ENCODE results near the gene ADI1.
"Not testable (repeated sequence)": the region's sequence is repeated elsewhere in the genome, so short reads cannot be mapped to it uniquely, and the experiment has no call there.

Gene ADI1

GRCh38 chr2:3529316-3530025, 10.1 kb upstream of the ADI1 start:
- no peak for DNase-seq (ENCODE audit: low read depth, low spot score)

GRCh38 chr2:3527886-3528785, 8.8 kb upstream of the ADI1 start:
- no peak for DNase-seq (ENCODE audit: low read depth, low spot score)

- DNase-seq (ENCODE audit: low read depth, low spot score), result no peak
Measured at GRCh38 chr2:3526871-3527270, 7.5 kb upstream of the ADI1 start.

GRCh38 chr2:3523551-3524041, 4.3 kb upstream of the ADI1 start:
- no peak for DNase-seq (ENCODE audit: low read depth, low spot score)

DNA sequence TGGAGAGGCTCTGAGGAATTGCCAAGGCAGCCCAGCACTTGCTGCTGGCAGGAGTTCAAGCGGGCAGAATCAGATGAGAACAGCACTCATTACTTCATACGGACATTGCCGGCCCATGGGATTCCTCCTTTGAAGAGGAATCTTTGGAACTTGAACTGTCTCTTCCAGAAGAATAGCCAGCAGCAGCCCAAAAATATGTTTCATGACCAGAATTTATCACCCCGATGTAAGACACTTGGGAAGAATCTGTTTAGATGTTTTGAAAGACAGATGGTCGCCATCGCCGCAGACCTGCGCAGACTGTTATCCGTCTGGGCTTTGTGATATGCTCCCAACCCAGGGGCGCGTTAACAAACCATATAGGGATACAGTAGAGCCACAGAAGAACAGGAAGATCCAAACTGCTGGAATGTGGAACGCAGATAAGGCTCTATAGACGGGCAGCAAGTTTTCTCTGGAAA, 3.7 kb upstream of the ADI1 start:
- DNase-seq (ENCODE audit: low read depth, low spot score), result no peak

- DNase-seq (ENCODE audit: low read depth, low spot score), result no peak
Measured at GRCh38 chr2:3520591-3520990, 1.3 kb upstream of the ADI1 start.

DNA sequence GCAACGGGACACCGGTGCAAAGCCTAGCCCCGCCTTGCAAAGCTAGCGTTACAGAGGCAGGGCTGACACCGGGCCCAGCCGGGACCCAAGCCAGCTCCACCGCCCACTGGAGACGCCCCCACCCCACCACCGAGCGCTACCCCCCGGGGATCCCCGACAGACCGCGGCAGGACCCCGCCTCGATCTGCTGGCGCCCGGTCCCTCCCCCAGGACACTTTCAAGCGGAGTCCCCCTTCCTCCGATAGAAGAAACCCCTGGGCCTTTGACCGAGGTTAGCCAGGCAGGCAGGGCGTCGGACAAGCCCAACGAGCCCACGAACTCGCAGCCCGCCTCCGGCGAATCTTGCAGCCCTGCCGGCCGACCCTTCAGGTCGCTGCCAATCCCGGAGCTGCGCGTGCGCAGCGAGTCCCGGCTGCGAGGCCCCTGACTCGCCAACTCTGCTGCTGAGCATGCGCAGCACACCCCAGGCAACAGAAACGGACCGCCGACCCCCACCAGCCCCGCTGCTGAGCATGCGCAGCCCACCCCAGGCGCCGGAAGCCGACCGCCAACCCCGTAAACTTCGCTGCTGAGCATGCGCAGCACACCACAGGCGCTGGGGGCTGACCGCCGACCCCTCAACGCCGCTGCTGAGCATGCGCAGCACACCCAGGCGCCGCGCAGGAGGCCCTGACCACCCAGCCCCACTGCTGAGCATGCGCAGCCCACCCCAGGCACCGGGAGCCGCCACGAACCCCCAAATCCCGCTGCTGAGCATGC, 656 bp downstream of the ADI1 start:
- peak; percentile 93 for DNase-seq (ENCODE audit: low read depth, low spot score)

GRCh38 chr2:3517948-3518495, 1.3 kb downstream of the ADI1 start:
- DNase-seq (ENCODE audit: low read depth, low spot score), result no peak

DNA sequence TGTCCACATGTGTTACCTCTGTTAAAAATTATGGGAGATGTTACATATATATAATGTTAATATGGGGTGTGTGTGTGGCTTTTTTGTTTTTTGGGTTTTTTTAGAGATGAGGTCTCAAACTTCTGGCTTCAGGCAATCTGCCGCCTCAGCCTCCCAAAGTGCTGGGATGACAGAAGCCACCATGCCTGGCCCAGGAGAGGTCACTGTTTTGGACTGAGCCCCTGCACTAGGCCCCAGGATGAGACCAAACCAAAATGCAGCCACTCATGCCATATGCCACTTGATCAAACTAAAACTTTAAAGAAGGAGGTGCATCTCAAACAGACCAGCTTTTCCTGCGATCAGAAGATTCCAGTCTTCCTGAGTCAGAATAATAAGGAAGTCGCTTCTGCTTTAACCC, 2.5 kb downstream of the ADI1 start:
- no peak for DNase-seq (ENCODE audit: low read depth, low spot score)

- not testable (repeated sequence) for DNase-seq (ENCODE audit: low read depth, low spot score)
Measured at GRCh38 chr2:3515438-3515837, 3.9 kb downstream of the ADI1 start.

GRCh38 chr2:3513026-3513810, 6.1 kb downstream of the ADI1 start:
- no peak for DNase-seq (ENCODE audit: low read depth, low spot score)

GRCh38 chr2:3512086-3512485, 7.2 kb downstream of the ADI1 start:
- no peak for DNase-seq (ENCODE audit: low read depth, low spot score)

DNA sequence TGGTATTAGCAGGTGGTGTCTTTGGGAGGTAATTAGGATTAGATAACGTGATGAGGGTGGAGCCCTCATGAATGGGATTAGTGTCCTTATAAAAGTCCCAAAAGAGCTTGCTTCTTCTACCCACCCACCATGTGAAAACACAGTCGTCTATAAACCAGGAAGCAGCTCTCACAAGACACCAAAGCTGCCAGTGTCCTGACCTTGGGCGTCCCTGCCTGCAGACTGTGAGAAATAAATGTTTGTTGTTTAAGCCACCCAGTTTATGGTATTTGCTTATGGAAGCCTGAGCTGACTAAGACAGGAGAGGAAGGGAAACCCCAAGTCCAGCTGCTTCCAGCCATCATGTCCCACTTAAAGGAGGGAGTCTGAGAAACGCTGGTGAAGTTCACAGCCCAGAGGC, 13.6 kb downstream of the ADI1 start:
- no peak for DNase-seq (ENCODE audit: low read depth, low spot score)

GRCh38 chr2:3504741-3505140, 14.6 kb downstream of the ADI1 start:
- no peak for DNase-seq (ENCODE audit: low read depth, low spot score)

- no peak for DNase-seq (ENCODE audit: low read depth, low spot score)
Measured at GRCh38 chr2:3503483-3503882, 15.8 kb downstream of the ADI1 start.

DNA sequence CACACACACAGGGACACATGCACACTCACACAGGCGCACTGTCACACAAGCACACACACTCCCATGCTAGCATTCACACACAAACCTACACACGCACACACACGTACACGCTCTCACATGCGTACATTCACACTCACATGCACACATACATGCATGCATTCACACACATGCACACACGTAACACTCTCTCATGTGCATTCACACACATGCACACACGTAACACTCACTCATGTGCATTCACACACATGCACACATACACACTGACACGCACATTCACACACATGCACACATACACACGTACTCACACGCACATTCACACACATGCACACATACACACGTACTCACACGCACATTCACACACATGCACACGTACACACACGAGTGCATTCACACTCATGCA, 16.3 kb downstream of the ADI1 start:
- DNase-seq (ENCODE audit: low read depth, low spot score), result no peak

GRCh38 chr2:3500326-3500899, 18.9 kb downstream of the ADI1 start:
- no peak for DNase-seq (ENCODE audit: low read depth, low spot score)

- DNase-seq (ENCODE audit: low read depth, low spot score), result no peak
Measured at GRCh38 chr2:3498783-3499394, 20.4 kb downstream of the ADI1 start.

GRCh38 chr2:3496708-3497080, 22.6 kb downstream of the ADI1 start:
- not testable (repeated sequence) for DNase-seq (ENCODE audit: low read depth, low spot score)

Data from activated naive CD8-positive, alpha-beta T cell treated with anti-CD3 and anti-CD28 coated beads, Interleukin-2, amount 50 U/mL, for 16 hours (primary cell).